Stomach (tissue), 9 donors: Measurements from ENCODE around the gene GABBR2. TPM values are rescaled to one million over a fixed set of nuclear protein-coding genes. Genes with fewer than 3 reads are reported as not detected.

ENCODE experiments used
- DNase-seq, 2 donors: peaks; one replicate each; pipeline versions ENCODE4 v3.0.0 to v3.0.0-alpha.2; 2013 to 2019
- H3K27ac ChIP-seq, 5 donors: fragments of 200-600 bp in 4 of 5; sonication (generic) in 4 of 5; one replicate each; pipeline ENCODE4 v1.5.1; 2013 to 2019; ENCODE audit warnings: mild to moderate bottlenecking in 1 of 5, moderate library complexity in 1 of 5
- H3K27me3 ChIP-seq, 3 donors: fragments of 200-600 bp; sonication (generic); one replicate each; pipeline ENCODE4 v1.5.1; 2017 to 2019; ENCODE audit warnings: mixed run types in 1 of 3
- H3K36me3 ChIP-seq, 4 donors: fragments of 200-600 bp; sonication (generic); 1 replicate in 3 of 4; 2 replicates in 1 of 4; pipeline ENCODE4 v1.5.1; 2016 to 2019
- H3K4me1 ChIP-seq, 4 donors: fragments of 200-600 bp; sonication (generic); one replicate each; pipeline ENCODE4 v1.5.1; 2016 to 2019
- H3K4me3 ChIP-seq, 4 donors: fragments of 200-600 bp; sonication (generic) in 3 of 4; one replicate each; pipeline ENCODE4 v1.5.1; 2016 to 2019; ENCODE audit warnings: mild to moderate bottlenecking in 1 of 4
- H3K9me3 ChIP-seq, 4 donors: fragments of 200-600 bp; sonication (generic); one replicate each; pipeline ENCODE4 v1.5.1; 2016 to 2019
- CTCF ChIP-seq, 7 experiments: fragments of 450-650 bp in 4 of 7; fragments of 200-600 bp in 3 of 7; sonication (generic) in 3 of 7; IDR thresholded peaks; one replicate each; pipeline ENCODE4 v1.5.1; 2016 to 2019; ENCODE audit warnings: antibody characterized with exemption in 7 of 7, control low read depth in 2 of 7, mild to moderate bottlenecking in 1 of 7
- EP300 ChIP-seq: sonication (generic); formaldehyde crosslinking; IDR thresholded peaks from one replicate; pipeline ENCODE4 v1.6.1; 2017; ENCODE audit warnings: antibody characterized with exemption
- POLR2A ChIP-seq, 4 donors: fragments of 450-650 bp; IDR thresholded peaks; one replicate each; pipeline ENCODE4 v1.6.1; 2016; ENCODE audit warnings: antibody characterized with exemption in 4 of 4, control low read depth in 2 of 4, mild to moderate bottlenecking in 1 of 4, moderate library complexity in 1 of 4
- POLR2AphosphoS5 ChIP-seq, 3 donors: sonication (generic); formaldehyde crosslinking; IDR thresholded peaks; one replicate each; pipeline ENCODE4 v1.6.1; 2016; ENCODE audit warnings: antibody characterized with exemption in 3 of 3
- WGBS, 5 donors: extraction: QIAGEN DNeasy Blood & Tissue Kit in 3 of 5; methylation state at CpG; one replicate each; pipeline versions ENCODE4 v1.1.5 to v1.1.7; 2013 to 2018; 5-methylcytosine and 5-hydroxymethylcytosine counted together
- intact Hi-C: fragments of 100-400 bp; cut with DNase I; formaldehyde crosslinking; loops from one replicate; pipeline ENCODE4 v1.15.1; 2023; ENCODE audit warnings: low total_unique reads
- polyA plus RNA-seq, 3 donors: library from polyadenylated mRNA; stranded (reverse); fragments of 200-250 nt; gene quantifications; one replicate each; pipeline ENCODE4 v1.2.3, GENCODE V29; 2013
- total RNA-seq, 5 donors: library from RNA; depleted of rRNA; stranded (reverse); fragments of >200 nt; gene quantifications; one replicate each; pipeline versions ENCODE4 v1.1.0 to v1.2.3, GENCODE V29; 2014 to 2016
- donor health status: healthy with polysubstance abuse.
- donor health status: Bipolar disorder and iron deficiency.
- donor health status: healthy.

The GABBR2 gene
- total and polyA plus RNA-seq, 8 donors: 0.06 to 0.55 (median 0.08) TPM; not detected in 5

- H3K4me1 ChIP-seq: no peaks in the 10 kb centered on the region
- no peaks in the 10 kb centered on the region for H3K36me3 ChIP-seq
- TF ChIP-seq POLR2AphosphoS5 (IDR thresholded peaks at IDR 0.05): no peak
- no peak for TF ChIP-seq CTCF (IDR thresholded peaks at IDR 0.05)
- no peak for TF ChIP-seq EP300
- no peak for TF ChIP-seq POLR2A (IDR thresholded peaks at IDR 0.05)
- H3K27ac ChIP-seq: no peak overlapping the region
- DNase-seq: no peak
- 84 to 91% (median 87%) methylated on average over 2 of the region's 2 CpGs for whole genome bisulfite sequencing, 5 donors
- H3K4me3 ChIP-seq: no peak overlapping the region
- H3K27me3 ChIP-seq: peaks cover 0 to under 1% (median 0%) of the 10 kb centered on the region in 3 donors
- intact Hi-C loops: no loop called here
- H3K9me3 ChIP-seq: no peaks in the 10 kb centered on the region
Measured at GRCh38 chr9:98635374-98635773, 73.4 kb downstream of the GABBR2 start.

GRCh38 chr9:98634685-98635336, 73.9 kb downstream of the GABBR2 start:
- Histone ChIP-seq H3K4me3 (no peak overlapping the region), H3K36me3 (no peaks in the 10 kb centered on the region), H3K4me1 (no peaks in the 10 kb centered on the region), H3K27ac (no peak overlapping the region), H3K9me3 (no peaks in the 10 kb centered on the region), H3K27me3 (peaks cover 0 to 5% (median 0%) of the 10 kb centered on the region in 3 donors)
- TF ChIP-seq CTCF (IDR thresholded peaks at IDR 0.05) (no peak), POLR2A (IDR thresholded peaks at IDR 0.05) (no peak), EP300 (no peak), POLR2AphosphoS5 (IDR thresholded peaks at IDR 0.05) (no peak)
- 63 to 84% (median 67%) methylated on average over 7 of the region's 7 CpGs for WGBS, 5 donors
- intact Hi-C loops: no loop called here
- DNase-seq: no peak

- peaks cover 0 to 12% (median 0%) of the 10 kb centered on the region in 3 donors for H3K27me3 ChIP-seq
- intact Hi-C loops: no loop called here
- no peaks in the 10 kb centered on the region for H3K9me3 ChIP-seq
- H3K27ac ChIP-seq: no peak overlapping the region
- no peak overlapping the region for H3K4me3 ChIP-seq
- TF ChIP-seq EP300 (no peak), CTCF (IDR thresholded peaks at IDR 0.05) (no peak)
- no peak for DNase-seq
- WGBS, 5 donors: 61 to 79% (median 71%) methylated on average over 4 of the region's 4 CpGs
- H3K4me1 ChIP-seq: no peaks in the 10 kb centered on the region
- H3K36me3 ChIP-seq: no peaks in the 10 kb centered on the region
Measured at GRCh38 chr9:98632839-98633238, 75.9 kb downstream of the GABBR2 start.

- TF ChIP-seq POLR2A (IDR thresholded peaks at IDR 0.05) (no peak), EP300 (no peak), CTCF (IDR thresholded peaks at IDR 0.05) (no peak), POLR2AphosphoS5 (IDR thresholded peaks at IDR 0.05) (no peak)
- no peaks in the 10 kb centered on the region for H3K9me3 ChIP-seq
- intact Hi-C loops: no loop called here
- H3K4me1 ChIP-seq: no peaks in the 10 kb centered on the region
- H3K27ac ChIP-seq: no peak overlapping the region
- peaks cover 0 to 42% (median 6%) of the 10 kb centered on the region in 3 donors for H3K27me3 ChIP-seq
- 80 to 85% (median 85%) methylated on average over 6 to 7 of the region's 7 CpGs for WGBS, 5 donors
- DNase-seq: no peak
- no peak overlapping the region for H3K4me3 ChIP-seq
- no peaks in the 10 kb centered on the region for H3K36me3 ChIP-seq
Measured at GRCh38 chr9:98627296-98627695, 81.4 kb downstream of the GABBR2 start.
